ENCODE results near the gene WLS.

DNA sequence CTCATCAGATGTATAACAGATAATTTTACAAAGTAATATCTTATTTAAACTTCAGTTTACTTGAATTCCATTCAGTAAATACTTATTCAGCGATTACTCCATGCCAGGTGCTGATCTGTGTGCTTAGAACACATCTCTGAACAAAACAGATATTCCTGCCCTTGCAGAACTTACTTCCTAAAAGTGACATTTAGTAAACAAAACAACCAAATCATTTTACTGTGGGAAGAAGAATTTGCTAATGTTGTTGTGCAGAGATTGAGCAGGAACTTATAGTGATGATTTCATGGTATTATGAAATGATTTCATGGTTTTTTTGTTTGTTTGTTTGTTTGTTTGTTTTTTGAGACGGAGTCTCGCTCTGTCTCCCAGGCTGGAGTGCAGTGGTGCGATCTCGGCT lies 39.3 kb upstream of the WLS start:
- TF ChIP-seq EZH2 (optimal IDR thresholded peaks at IDR 0.05; ENCODE audit: low read depth, low read length), result no peak
- no peak for TF ChIP-seq EZH2phosphoT487 (IDR thresholded peaks at IDR 0.05; ENCODE audit: low read length)
- TF ChIP-seq, protein P1, sequence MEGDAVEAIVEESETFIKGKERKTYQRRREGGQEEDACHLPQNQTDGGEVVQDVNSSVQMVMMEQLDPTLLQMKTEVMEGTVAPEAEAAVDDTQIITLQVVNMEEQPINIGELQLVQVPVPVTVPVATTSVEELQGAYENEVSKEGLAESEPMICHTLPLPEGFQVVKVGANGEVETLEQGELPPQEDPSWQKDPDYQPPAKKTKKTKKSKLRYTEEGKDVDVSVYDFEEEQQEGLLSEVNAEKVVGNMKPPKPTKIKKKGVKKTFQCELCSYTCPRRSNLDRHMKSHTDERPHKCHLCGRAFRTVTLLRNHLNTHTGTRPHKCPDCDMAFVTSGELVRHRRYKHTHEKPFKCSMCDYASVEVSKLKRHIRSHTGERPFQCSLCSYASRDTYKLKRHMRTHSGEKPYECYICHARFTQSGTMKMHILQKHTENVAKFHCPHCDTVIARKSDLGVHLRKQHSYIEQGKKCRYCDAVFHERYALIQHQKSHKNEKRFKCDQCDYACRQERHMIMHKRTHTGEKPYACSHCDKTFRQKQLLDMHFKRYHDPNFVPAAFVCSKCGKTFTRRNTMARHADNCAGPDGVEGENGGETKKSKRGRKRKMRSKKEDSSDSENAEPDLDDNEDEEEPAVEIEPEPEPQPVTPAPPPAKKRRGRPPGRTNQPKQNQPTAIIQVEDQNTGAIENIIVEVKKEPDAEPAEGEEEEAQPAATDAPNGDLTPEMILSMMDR (IDR thresholded peaks at IDR 0.05; ENCODE audit: low read length), result no peak
